ENCODE data around the gene ZMYND19.
"Not testable (repeated sequence)": the region's sequence is repeated elsewhere in the genome, so short reads cannot be mapped to it uniquely, and the experiment has no call there.

ZMYND19 gene

DNA sequence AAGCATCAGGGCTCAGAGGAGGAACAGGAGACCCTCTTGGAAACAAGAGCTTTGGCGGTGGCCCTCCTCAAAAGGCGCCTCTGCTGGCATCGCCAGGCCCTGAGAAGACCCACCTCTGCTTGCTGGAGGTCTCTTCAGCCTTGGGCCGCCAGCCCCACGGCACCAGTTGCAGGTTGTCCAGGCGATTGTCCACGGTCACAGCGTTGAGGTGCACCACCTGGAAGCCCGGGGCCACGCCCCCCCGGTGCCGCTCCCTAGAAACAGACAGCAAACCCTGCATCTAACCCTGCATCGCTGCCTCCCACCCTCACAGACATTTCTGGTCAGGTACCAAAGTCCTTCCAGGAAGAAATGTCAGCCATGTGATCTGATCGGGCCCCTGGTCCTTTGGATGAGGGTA lies 3.5 kb downstream of the ZMYND19 start:
- no peak for DNase-seq

- no peak for DNase-seq
These were observed 6.4 kb downstream of the ZMYND19 start for GRCh38 chr9:137583957-137584356.

DNA sequence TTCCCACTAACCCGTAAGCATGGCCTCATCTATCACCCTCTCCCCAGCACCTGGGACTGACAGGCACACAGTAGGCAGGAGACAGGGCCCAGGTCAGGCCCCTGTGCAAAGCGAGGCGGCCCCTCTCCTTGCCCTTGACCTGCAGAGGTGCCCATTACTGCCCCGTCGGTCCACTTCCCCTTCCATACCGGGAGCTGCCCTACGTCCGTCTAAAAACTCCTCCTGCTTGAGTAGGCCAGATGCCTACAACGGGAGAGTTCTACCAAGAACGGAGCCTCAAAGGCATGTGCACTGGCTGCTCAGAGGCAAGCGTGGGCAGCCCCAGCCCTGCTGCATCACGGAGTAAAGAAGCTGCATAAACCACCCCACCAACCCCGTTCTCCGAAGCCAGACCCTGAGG lies 7.0 kb downstream of the ZMYND19 start:
- DNase-seq, result no peak

GRCh38 chr9:137582286-137582860 lies 7.9 kb downstream of the ZMYND19 start:
- DNase-seq, result no peak

GRCh38 chr9:137581361-137582285 lies 8.7 kb downstream of the ZMYND19 start:
- DNase-seq, result no peak

- no peak for DNase-seq
These were observed 9.4 kb downstream of the ZMYND19 start for GRCh38 chr9:137580954-137581322.

GRCh38 chr9:137580209-137580953 lies 9.9 kb downstream of the ZMYND19 start:
- DNase-seq, result no peak

DNA sequence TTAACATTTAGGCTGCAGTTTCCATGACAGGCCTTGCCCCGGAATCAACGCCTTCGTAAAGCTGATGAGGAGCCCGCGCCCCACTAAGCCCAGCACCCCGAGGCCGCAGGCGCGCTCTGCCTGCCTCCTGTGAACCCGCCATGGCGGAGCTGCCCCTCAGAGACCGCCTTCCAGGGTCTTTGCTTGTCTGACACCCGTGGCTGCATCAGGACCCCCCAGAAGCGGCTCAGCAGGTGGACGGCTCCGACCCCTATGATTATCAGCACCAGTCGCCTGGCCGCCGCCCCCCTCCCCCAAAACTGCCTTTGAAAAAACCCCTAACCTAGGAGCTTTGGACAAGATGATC lies 11.1 kb downstream of the ZMYND19 start:
- no peak for DNase-seq

DNA sequence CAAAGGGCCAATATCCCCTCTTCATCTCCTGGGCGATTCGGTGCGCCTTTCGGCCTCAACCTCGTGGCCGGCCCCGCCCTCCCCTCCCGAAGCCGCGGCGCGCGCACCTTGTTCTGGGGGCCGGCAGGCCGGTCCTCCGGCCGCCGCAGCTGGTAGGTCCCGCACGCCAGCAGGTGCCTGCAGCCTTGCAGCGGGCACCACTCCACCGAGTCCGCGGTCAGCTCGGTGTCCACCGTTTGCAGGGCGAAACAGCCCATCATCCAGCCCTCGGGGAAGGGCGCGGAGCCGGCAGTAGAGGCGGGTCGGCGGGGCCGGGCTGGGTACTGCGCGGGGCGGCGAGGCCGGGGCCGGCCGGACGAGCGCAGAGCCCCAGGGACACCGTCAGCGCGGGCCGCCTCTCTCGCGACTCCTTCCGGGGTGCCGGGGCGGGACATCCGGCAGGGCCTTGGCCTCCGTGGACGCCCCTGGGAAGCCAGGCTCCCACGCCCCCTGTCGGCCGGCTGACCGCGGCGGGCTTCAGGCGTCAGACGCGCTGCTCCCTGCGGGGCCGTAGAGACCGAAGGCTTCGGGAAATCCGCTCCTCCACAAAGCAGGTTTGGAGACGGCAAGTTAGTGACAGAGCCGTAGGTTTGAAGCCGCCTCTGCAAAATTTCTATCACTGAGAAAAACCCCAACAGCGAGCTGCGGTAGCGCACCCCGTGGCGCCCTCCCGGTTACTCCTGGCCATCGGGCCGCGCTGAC lies 11.6 kb downstream of the ZMYND19 start, which contains the start of gene DPH7:
TSS of gene DPH7 (minus strand) at position 408 of the 741 bp plus-strand sequence. CDS start at position 260, 148 bp downstream.
- peak; percentile 96 for DNase-seq

- no peak for DNase-seq
These were observed 14.4 kb downstream of the ZMYND19 start for GRCh38 chr9:137575716-137576411.

GRCh38 chr9:137575364-137575715 lies 15.0 kb downstream of the ZMYND19 start:
- no peak for DNase-seq

DNA sequence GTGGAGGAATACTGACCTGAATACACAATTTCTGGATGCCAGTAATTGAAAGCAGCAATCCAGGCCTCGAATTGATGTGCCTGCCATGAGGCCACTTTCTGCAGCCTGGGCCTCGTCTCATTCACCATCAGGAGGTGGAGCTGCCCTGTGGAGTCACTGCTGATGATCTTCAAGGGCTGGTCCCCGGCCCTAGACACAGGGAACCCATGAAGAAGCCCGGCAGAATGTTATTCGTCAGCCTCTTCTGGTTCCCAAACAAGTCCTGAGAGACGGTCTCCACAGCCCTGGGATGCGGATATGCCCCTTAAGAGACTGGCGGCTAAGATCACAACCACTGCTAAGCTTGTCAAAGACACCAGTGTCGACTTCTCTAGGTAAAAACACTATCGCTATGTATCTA lies 16.1 kb downstream of the ZMYND19 start:
- no peak for DNase-seq

DNA sequence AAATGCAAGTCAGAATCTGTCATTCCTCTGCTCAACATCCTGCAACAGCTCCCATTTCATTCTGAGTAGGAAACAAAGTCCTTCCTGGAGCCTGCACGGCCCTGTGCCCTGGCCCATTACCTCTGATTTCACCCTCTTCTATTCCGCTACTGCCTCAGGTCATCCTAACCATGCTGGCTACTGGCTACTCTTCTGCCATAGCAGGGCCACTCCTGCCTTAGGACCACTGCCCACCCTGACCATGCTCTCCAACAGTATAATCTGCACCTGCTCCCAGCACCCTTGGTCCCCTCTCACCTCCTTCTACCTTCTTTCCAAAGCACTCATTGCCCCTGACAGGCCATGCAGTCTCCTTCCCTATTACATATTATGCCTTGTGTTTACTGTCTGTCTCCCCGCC lies 19.7 kb downstream of the ZMYND19 start:
- DNase-seq, result no peak

DNA sequence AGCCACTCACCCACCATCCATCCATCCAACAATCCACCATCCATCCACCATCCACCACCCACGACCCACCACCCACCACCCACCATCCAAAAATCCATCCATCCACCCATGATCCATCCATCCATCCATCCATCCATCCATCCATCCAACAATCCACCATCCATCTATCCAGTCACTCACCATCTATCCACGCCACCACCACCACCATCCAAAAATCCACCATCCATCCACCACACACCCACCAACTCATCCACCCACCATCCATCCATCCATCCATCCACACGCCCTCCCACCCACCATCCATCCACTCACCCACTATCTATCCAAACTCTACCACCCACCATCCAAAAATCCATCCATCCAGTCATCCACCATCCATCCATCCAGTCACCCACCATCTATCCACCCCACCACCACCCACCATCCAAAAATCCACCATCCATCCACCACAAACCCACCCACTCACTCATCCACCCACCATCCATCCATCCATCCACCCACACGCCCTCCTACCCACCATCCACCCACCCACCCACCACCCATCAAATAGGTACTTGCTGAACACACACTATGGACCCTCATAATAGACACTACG lies 20.6 kb downstream of the ZMYND19 start:
- DNase-seq, result no peak

GRCh38 chr9:137568445-137568844 lies 21.9 kb downstream of the ZMYND19 start:
- not testable (repeated sequence) for DNase-seq

- DNase-seq, result no peak
These were observed 25.4 kb downstream of the ZMYND19 start for GRCh38 chr9:137564817-137565411.

- DNase-seq, result no peak
These were observed 26.2 kb downstream of the ZMYND19 start for GRCh38 chr9:137564134-137564533.

DNA sequence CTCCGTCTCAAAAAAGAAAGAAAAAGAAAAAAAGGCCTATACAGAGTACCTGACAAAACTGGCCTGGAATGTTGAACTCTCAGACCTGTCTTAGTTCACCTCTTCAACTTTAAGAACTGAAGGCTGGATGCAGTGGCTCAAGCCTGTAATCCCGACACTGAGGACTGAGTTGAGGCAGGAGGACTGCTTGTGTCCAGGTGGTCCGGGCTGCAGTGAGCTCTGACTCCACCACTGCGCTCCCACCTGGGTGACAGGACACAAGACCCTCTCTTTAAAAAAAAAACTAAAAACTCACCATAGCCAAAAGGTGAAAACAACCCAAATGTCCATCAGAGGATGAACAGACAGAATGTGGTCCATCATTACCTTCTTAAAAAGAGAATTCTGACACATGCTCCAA lies 32.2 kb downstream of the ZMYND19 start:
- no peak for DNase-seq

DNA sequence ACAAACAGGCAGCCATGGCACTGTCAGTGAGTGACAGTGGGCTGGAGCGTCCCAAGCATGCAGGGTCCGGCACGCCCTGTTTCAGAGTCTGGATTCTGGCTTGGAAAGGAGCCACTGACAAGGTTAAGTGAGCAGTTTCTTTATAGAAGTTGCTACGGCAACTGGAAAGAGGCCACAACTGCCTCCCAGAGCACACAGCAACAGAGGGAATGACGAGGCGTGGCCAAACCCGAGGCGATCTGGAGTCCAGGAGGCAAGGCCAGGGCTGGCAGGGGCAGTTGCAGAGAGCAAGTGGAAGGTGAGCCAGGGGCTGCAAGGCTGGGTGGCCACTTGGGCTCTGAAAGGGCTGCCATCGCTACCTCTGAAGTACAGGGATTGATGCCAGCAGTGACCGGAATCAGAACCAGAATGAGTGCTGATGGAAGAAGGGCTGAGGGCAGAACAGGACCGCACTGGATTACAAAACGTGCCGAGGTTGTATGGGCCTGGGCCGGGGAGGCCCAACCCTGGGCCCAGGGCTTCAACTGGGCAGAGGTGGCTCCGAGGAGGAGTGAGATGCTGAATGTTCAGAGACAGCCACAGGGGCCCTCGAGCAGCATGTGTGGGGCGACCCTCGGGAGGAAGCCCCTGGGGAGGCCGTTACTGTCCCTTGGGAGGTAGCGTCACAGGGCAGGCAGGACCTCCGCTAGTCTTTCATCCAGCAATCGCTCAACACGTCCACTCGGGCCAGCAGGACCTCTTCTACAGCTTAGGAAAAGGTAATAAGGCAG lies 34.1 kb downstream of the ZMYND19 start:
- DNase-seq, result no peak

DNA sequence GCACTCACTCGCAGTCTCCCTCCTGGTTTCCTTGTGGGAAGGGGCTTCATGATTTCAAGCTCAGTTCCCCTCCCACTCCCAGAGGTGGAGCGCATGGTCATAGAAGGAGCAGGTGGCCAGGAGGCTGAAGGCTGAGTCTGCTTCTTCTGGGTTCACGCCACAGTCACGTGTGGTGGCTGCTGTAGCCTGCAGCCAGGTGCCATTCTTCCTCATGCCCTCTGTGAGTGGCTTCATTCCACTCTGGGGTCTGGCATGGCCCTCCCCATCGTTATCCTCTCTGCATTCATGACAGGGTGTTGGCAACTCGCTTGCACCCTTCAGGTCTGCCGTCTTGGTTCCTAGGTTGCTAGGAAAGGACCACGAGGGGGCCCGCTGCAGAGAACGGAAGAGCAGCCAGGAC lies 35.1 kb downstream of the ZMYND19 start:
- no peak for DNase-seq

DNA sequence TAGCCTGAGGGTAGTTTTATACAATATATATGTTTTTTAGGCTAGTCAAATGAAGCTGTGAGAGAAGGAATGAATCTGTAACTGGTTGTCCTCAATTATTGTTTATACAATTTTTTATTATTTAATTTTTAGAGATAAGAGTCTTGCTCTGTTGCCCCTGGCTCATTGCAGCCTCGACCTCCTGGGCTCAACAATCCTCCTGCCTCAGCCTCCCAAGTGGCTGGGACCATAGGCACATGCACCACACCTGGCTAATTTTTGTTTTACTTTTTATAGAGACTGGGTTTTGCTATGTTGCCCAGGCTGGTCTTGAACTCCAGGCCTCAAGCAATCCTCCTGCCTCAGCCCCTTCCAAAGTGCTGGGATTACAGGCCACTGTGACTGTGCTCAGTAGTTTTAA lies 36.0 kb downstream of the ZMYND19 start:
- no peak for DNase-seq
